C4-2B (cell line): ENCODE results near the gene MGMT.

Source experiments
- CTCF ChIP-seq: fragments of 450-650 bp; conservative IDR thresholded peaks from 2 replicates; pipeline ENCODE4 v1.5.1; 2017; ENCODE audit warnings: mild to moderate bottlenecking
- ZFX ChIP-seq: fragments of 450-650 bp; IDR thresholded peaks from 2 replicates; pipeline ENCODE4 v1.6.1; 2017

- no peak for TF ChIP-seq CTCF
- TF ChIP-seq ZFX = no peak
Measured at GRCh38 chr10:129719889-129720590, 253.0 kb downstream of the MGMT start.
